ENCODE results near the gene PAPSS1.

The PAPSS1 gene

GRCh38 chr4:107578321-107578720, 141.7 kb downstream of the PAPSS1 start:
- H3K27ac ChIP-seq = no peak overlapping the region
- TF ChIP-seq ZFX (IDR thresholded peaks at IDR 0.05; ENCODE audit: borderline replicate concordance) = no peak
- no peak for TF ChIP-seq CTCF (IDR thresholded peaks at IDR 0.05)

- H3K27ac ChIP-seq = no peak overlapping the region
- TF ChIP-seq ZFX (IDR thresholded peaks at IDR 0.05; ENCODE audit: borderline replicate concordance) (no peak), CTCF (IDR thresholded peaks at IDR 0.05) (no peak)
These were observed 142.3 kb downstream of the PAPSS1 start for GRCh38 chr4:107577743-107578142.

GRCh38 chr4:107575243-107575642, 144.8 kb downstream of the PAPSS1 start:
- TF ChIP-seq CTCF (IDR thresholded peaks at IDR 0.05) (no peak), ZFX (IDR thresholded peaks at IDR 0.05; ENCODE audit: borderline replicate concordance) (no peak)
- H3K27ac ChIP-seq = no peak overlapping the region

GRCh38 chr4:107572281-107572680, 147.8 kb downstream of the PAPSS1 start:
- TF ChIP-seq ZFX (IDR thresholded peaks at IDR 0.05; ENCODE audit: borderline replicate concordance) (no peak), CTCF (IDR thresholded peaks at IDR 0.05) (no peak)
- H3K27ac ChIP-seq = no peak overlapping the region

GRCh38 chr4:107570952-107571351, 149.1 kb downstream of the PAPSS1 start:
- H3K27ac ChIP-seq = no peak overlapping the region
- TF ChIP-seq CTCF (IDR thresholded peaks at IDR 0.05) (no peak), ZFX (IDR thresholded peaks at IDR 0.05; ENCODE audit: borderline replicate concordance) (no peak)

- no peak for TF ChIP-seq ZFX (IDR thresholded peaks at IDR 0.05; ENCODE audit: borderline replicate concordance)
- no peak for TF ChIP-seq CTCF (IDR thresholded peaks at IDR 0.05)
- H3K27ac ChIP-seq = no peak overlapping the region
These were observed 155.7 kb downstream of the PAPSS1 start for GRCh38 chr4:107564326-107564725.
